GM12875 (cell line): ENCODE results near the gene GATAD2A.

Experiments
- H3K4me3 ChIP-seq: one replicate; pipeline ENCODE4 v1.5.1; 2011; ENCODE audit warnings: low read depth, low read length, control low read depth
- TF ChIP-seq, protein P1 (sequence below): IDR thresholded peaks from 2 replicates; pipeline ENCODE4 v1.5.1; 2011; ENCODE audit warnings: low read depth, mild to moderate bottlenecking, control low read depth, inconsistent platforms, low read length, moderate library complexity, borderline replicate concordance; ENCODE audit not compliant: insufficient read depth

The GATAD2A gene

DNA sequence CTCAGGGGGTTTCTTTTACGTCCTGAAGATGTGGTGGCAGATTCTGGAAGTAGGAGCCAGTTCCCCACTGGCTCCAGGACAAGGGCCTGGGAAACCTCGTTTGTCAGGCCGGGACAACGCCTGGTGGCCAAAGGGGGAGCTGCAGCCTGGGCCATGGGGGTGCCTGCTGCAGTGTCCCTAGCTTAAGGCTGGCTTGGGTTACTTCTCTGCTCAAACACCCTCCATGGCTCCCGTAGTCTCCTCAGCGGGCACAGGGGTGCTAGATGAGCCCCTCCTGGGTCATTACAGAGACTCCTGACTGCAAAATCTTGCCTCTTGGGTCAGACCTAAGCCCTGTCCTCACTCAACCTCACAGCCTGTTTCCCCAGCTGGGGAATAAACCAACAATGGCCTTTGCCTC is 147.3 kb downstream of the GATAD2A start:
- TF ChIP-seq, protein P1, sequence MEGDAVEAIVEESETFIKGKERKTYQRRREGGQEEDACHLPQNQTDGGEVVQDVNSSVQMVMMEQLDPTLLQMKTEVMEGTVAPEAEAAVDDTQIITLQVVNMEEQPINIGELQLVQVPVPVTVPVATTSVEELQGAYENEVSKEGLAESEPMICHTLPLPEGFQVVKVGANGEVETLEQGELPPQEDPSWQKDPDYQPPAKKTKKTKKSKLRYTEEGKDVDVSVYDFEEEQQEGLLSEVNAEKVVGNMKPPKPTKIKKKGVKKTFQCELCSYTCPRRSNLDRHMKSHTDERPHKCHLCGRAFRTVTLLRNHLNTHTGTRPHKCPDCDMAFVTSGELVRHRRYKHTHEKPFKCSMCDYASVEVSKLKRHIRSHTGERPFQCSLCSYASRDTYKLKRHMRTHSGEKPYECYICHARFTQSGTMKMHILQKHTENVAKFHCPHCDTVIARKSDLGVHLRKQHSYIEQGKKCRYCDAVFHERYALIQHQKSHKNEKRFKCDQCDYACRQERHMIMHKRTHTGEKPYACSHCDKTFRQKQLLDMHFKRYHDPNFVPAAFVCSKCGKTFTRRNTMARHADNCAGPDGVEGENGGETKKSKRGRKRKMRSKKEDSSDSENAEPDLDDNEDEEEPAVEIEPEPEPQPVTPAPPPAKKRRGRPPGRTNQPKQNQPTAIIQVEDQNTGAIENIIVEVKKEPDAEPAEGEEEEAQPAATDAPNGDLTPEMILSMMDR = peak; percentile 84
- H3K4me3 ChIP-seq = no peak overlapping the region

DNA sequence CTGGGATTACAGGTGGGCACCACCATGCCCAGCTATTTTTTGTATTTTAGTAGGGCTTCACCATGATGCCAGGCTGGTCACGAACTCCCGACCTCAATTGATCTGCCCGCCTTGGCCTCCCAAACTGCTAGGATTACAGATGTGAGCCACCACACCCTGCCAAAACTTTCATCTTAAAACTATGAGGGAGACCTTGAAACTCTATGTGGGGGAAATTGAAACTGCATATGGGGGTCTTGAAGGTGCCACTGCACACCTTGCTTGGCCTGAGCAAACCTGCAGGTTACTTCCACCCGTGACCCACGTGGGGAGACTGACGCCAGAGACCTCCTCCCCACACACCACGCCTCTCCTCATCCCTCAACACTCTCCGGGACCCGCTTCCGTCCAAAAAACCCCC is 148.2 kb downstream of the GATAD2A start:
- no peak overlapping the region for H3K4me3 ChIP-seq
- TF ChIP-seq, protein P1 = no peak

DNA sequence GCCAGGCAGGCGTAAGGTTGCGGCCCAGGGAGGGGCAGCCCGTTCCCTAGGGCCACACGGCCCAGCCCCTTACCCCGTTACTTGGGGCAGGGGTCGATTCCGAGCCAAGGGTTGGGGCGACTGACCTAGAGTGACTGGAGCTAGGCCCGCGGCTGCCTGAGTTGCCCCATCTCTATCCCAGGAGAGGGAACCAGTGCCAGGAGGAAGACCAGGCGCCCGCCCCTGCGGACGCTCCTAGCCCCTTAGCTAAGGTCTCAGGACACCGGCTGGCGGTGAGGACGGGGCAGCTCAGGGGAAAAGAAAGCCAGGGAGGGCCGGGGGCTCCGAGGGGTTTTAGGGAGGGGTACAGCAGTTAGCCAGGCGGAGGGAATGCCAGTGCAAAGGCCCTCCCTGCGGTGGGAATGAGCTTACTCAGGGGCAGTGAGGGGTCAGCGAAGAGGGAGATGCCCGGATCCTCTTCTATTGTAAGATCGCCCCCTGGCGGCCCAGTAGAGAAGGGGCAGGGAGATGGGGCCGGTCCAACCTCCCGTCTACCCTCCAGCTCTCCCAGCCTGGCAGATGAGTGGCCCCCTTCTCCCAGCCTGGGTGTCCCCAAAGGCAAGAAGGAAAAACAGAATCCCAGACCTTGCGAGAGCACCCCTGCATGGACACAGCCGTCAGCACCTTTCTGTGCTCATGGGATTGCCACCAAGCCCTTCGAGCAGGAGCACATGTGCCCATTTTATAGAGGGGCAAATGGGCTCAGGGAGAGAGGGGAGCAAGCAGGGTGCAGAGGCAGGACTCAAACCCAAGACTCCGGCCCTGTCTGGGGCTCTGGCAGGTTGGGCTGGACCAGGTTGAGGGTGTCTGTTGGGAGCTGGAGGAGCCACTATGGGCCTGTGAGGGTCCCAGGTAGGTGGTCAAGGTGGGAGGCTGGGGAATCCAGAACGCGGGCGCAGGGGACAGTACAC is 148.9 kb downstream of the GATAD2A start:
- H3K4me3 ChIP-seq = no peak overlapping the region
- TF ChIP-seq, protein P1 = peak; percentile 91

DNA sequence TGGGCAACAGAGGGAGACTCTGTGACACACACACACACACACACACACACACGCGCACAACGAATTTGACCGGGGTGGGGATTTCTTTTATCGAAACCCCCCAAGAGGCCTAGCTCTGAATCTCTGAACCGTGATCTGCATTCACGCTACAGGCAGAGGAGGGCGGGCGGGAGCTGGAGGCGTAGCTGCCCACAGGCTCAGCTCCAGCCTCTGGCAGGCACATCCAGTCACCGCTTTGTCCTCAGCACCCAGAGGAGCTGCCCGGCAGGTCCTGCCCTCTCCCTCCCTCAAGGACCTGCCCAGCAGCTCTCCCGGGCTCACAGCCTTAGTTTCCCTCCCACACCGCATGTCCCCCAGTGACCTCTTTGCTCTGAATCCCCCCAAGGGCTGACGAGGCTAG is 152.6 kb downstream of the GATAD2A start:
- TF ChIP-seq, protein P1 = no peak
- no peak overlapping the region for H3K4me3 ChIP-seq
